ENCODE results near the gene C4orf50.

The C4orf50 gene

GRCh38 chr4:5968246-5968645 is 50.0 kb downstream of the C4orf50 start:
- Histone ChIP-seq H3K4me1 (ENCODE audit: control insufficient read depth, insufficient read depth, low read length, poor library complexity, severe bottlenecking) (no peaks in the 10 kb centered on the region), H3K27ac (ENCODE audit: low read depth, low read length, severe bottlenecking) (no peak overlapping the region), H3K9me3 (ENCODE audit: control insufficient read depth, low read length) (no peaks in the 10 kb centered on the region), H3K36me3 (ENCODE audit: control insufficient read depth, insufficient read depth, low read length) (no peaks in the 10 kb centered on the region), H3K4me3 (ENCODE audit: extremely low read depth, insufficient read depth, low read length, poor library complexity, severe bottlenecking) (no peak overlapping the region)
- 90 to 91% methylated on average over 10 of the region's 10 CpGs for WGBS, 2 experiments (ENCODE audit: insufficient coverage in 2 of 2)

GRCh38 chr4:5967783-5968182 is 50.4 kb downstream of the C4orf50 start:
- WGBS, 2 experiments (ENCODE audit: insufficient coverage in 2 of 2): 55 to 78% methylated on average over 3 to 6 of the region's 6 CpGs
- Histone ChIP-seq H3K9me3 (ENCODE audit: control insufficient read depth, low read length) (no peaks in the 10 kb centered on the region), H3K36me3 (ENCODE audit: control insufficient read depth, insufficient read depth, low read length) (no peaks in the 10 kb centered on the region), H3K4me3 (ENCODE audit: extremely low read depth, insufficient read depth, low read length, poor library complexity, severe bottlenecking) (no peak overlapping the region), H3K27ac (ENCODE audit: low read depth, low read length, severe bottlenecking) (no peak overlapping the region), H3K4me1 (ENCODE audit: control insufficient read depth, insufficient read depth, low read length, poor library complexity, severe bottlenecking) (no peaks in the 10 kb centered on the region)

- WGBS, 2 experiments (ENCODE audit: insufficient coverage in 2 of 2): 91 to 95% methylated on average over 8 to 9 of the region's 9 CpGs
- Histone ChIP-seq H3K9me3 (ENCODE audit: control insufficient read depth, low read length) (no peaks in the 10 kb centered on the region), H3K4me1 (ENCODE audit: control insufficient read depth, insufficient read depth, low read length, poor library complexity, severe bottlenecking) (no peaks in the 10 kb centered on the region), H3K4me3 (ENCODE audit: extremely low read depth, insufficient read depth, low read length, poor library complexity, severe bottlenecking) (no peak overlapping the region), H3K27ac (ENCODE audit: low read depth, low read length, severe bottlenecking) (no peak overlapping the region), H3K36me3 (ENCODE audit: control insufficient read depth, insufficient read depth, low read length) (no peaks in the 10 kb centered on the region)
These were observed 53.0 kb downstream of the C4orf50 start for GRCh38 chr4:5965225-5965624.

- Histone ChIP-seq H3K4me3 (ENCODE audit: extremely low read depth, insufficient read depth, low read length, poor library complexity, severe bottlenecking) (no peak overlapping the region), H3K27ac (ENCODE audit: low read depth, low read length, severe bottlenecking) (no peak overlapping the region), H3K36me3 (ENCODE audit: control insufficient read depth, insufficient read depth, low read length) (no peaks in the 10 kb centered on the region), H3K9me3 (ENCODE audit: control insufficient read depth, low read length) (no peaks in the 10 kb centered on the region), H3K4me1 (ENCODE audit: control insufficient read depth, insufficient read depth, low read length, poor library complexity, severe bottlenecking) (no peaks in the 10 kb centered on the region)
- whole genome bisulfite sequencing, 2 experiments (ENCODE audit: insufficient coverage in 2 of 2): 68 to 70% methylated on average over 5 of the region's 5 CpGs
These were observed 54.2 kb downstream of the C4orf50 start for GRCh38 chr4:5964030-5964429.

- H3K27ac ChIP-seq (ENCODE audit: low read depth, low read length, severe bottlenecking): no peak overlapping the region
- no peaks in the 10 kb centered on the region for H3K36me3 ChIP-seq (ENCODE audit: control insufficient read depth, insufficient read depth, low read length)
- WGBS, 2 experiments (ENCODE audit: insufficient coverage in 2 of 2): 21 to 76% methylated on average over 2 of the region's 2 CpGs
- no peak overlapping the region for H3K4me3 ChIP-seq (ENCODE audit: extremely low read depth, insufficient read depth, low read length, poor library complexity, severe bottlenecking)
- no peaks in the 10 kb centered on the region for H3K9me3 ChIP-seq (ENCODE audit: control insufficient read depth, low read length)
- no peaks in the 10 kb centered on the region for H3K4me1 ChIP-seq (ENCODE audit: control insufficient read depth, insufficient read depth, low read length, poor library complexity, severe bottlenecking)
These were observed 54.6 kb downstream of the C4orf50 start for GRCh38 chr4:5963611-5964010.

- Histone ChIP-seq H3K36me3 (ENCODE audit: control insufficient read depth, insufficient read depth, low read length) (no peaks in the 10 kb centered on the region), H3K4me1 (ENCODE audit: control insufficient read depth, insufficient read depth, low read length, poor library complexity, severe bottlenecking) (no peaks in the 10 kb centered on the region), H3K4me3 (ENCODE audit: extremely low read depth, insufficient read depth, low read length, poor library complexity, severe bottlenecking) (no peak overlapping the region), H3K9me3 (ENCODE audit: control insufficient read depth, low read length) (no peaks in the 10 kb centered on the region), H3K27ac (ENCODE audit: low read depth, low read length, severe bottlenecking) (no peak overlapping the region)
- WGBS, 2 experiments (ENCODE audit: insufficient coverage in 2 of 2): 90 to 100% methylated on average over 2 of the region's 6 CpGs
These were observed 55.8 kb downstream of the C4orf50 start for GRCh38 chr4:5962416-5962815.

GRCh38 chr4:5960252-5960880 is 57.9 kb downstream of the C4orf50 start:
- H3K4me3 ChIP-seq (ENCODE audit: extremely low read depth, insufficient read depth, low read length, poor library complexity, severe bottlenecking): no peak overlapping the region
- no peaks in the 10 kb centered on the region for H3K36me3 ChIP-seq (ENCODE audit: control insufficient read depth, insufficient read depth, low read length)
- no peaks in the 10 kb centered on the region for H3K9me3 ChIP-seq (ENCODE audit: control insufficient read depth, low read length)
- no peak overlapping the region for H3K27ac ChIP-seq (ENCODE audit: low read depth, low read length, severe bottlenecking)
- 89 to 96% methylated on average over 10 to 11 of the region's 13 CpGs for WGBS, 2 experiments (ENCODE audit: insufficient coverage in 2 of 2)
- no peaks in the 10 kb centered on the region for H3K4me1 ChIP-seq (ENCODE audit: control insufficient read depth, insufficient read depth, low read length, poor library complexity, severe bottlenecking)

- Histone ChIP-seq H3K36me3 (ENCODE audit: control insufficient read depth, insufficient read depth, low read length) (no peaks in the 10 kb centered on the region), H3K9me3 (ENCODE audit: control insufficient read depth, low read length) (no peaks in the 10 kb centered on the region), H3K4me3 (ENCODE audit: extremely low read depth, insufficient read depth, low read length, poor library complexity, severe bottlenecking) (no peak overlapping the region), H3K27ac (ENCODE audit: low read depth, low read length, severe bottlenecking) (no peak overlapping the region), H3K4me1 (ENCODE audit: control insufficient read depth, insufficient read depth, low read length, poor library complexity, severe bottlenecking) (no peaks in the 10 kb centered on the region)
- 91 to 95% methylated on average over 14 to 20 of the region's 20 CpGs for WGBS, 2 experiments (ENCODE audit: insufficient coverage in 2 of 2)
These were observed 58.8 kb downstream of the C4orf50 start for GRCh38 chr4:5959211-5959982.

- no peaks in the 10 kb centered on the region for H3K9me3 ChIP-seq (ENCODE audit: control insufficient read depth, low read length)
These were observed 60.0 kb downstream of the C4orf50 start for GRCh38 chr4:5958199-5958735.

GRCh38 chr4:5957076-5957475 is 61.2 kb downstream of the C4orf50 start:
- 82 to 85% methylated on average over 16 of the region's 16 CpGs for WGBS, 2 experiments (ENCODE audit: insufficient coverage in 2 of 2)
- Histone ChIP-seq H3K4me1 (ENCODE audit: control insufficient read depth, insufficient read depth, low read length, poor library complexity, severe bottlenecking) (no peaks in the 10 kb centered on the region), H3K4me3 (ENCODE audit: extremely low read depth, insufficient read depth, low read length, poor library complexity, severe bottlenecking) (no peak overlapping the region), H3K9me3 (ENCODE audit: control insufficient read depth, low read length) (no peaks in the 10 kb centered on the region), H3K27ac (ENCODE audit: low read depth, low read length, severe bottlenecking) (no peak overlapping the region), H3K36me3 (ENCODE audit: control insufficient read depth, insufficient read depth, low read length) (no peaks in the 10 kb centered on the region)

More at GRCh38 chr4:5958199-5958735, 60.0 kb downstream of the C4orf50 start:
- H3K4me1 ChIP-seq (ENCODE audit: control insufficient read depth, insufficient read depth, low read length, poor library complexity, severe bottlenecking): no peaks in the 10 kb centered on the region
- H3K27ac ChIP-seq (ENCODE audit: low read depth, low read length, severe bottlenecking): no peak overlapping the region
- WGBS, 2 experiments (ENCODE audit: insufficient coverage in 2 of 2): 88 to 92% methylated on average over 13 to 14 of the region's 15 CpGs
- no peak overlapping the region for H3K4me3 ChIP-seq (ENCODE audit: extremely low read depth, insufficient read depth, low read length, poor library complexity, severe bottlenecking)
- no peaks in the 10 kb centered on the region for H3K36me3 ChIP-seq (ENCODE audit: control insufficient read depth, insufficient read depth, low read length)

All from mesodermal cell (in vitro differentiated cells).